Measurements from ENCODE around the gene ANKRD60.

The ANKRD60 gene

GRCh38 chr20:58197185-58197469 lies 31.3 kb downstream of the ANKRD60 start:
- no peak overlapping the region for H3K4me3 ChIP-seq (replicated peaks in 1 of 2; ENCODE audit: low read depth in 2 of 2, low read length in 2 of 2)
- no peak for DNase-seq (ENCODE audit: low read depth in 2 of 2)
- TF ChIP-seq CTCF (IDR thresholded peaks at IDR 0.05; ENCODE audit: low read depth, low read length), result no peak

GRCh38 chr20:58196402-58197184 lies 31.9 kb downstream of the ANKRD60 start:
- TF ChIP-seq CTCF (IDR thresholded peaks at IDR 0.05; ENCODE audit: low read depth, low read length), result no peak
- DNase-seq (ENCODE audit: low read depth in 2 of 2), result no peak
- no peak overlapping the region for H3K4me3 ChIP-seq (replicated peaks in 1 of 2; ENCODE audit: low read depth in 2 of 2, low read length in 2 of 2)

- DNase-seq (ENCODE audit: low read depth in 2 of 2), result no peak
- no peak for TF ChIP-seq CTCF (IDR thresholded peaks at IDR 0.05; ENCODE audit: low read depth, low read length)
- no peak overlapping the region for H3K4me3 ChIP-seq (replicated peaks in 1 of 2; ENCODE audit: low read depth in 2 of 2, low read length in 2 of 2)
These were observed 33.4 kb downstream of the ANKRD60 start for GRCh38 chr20:58195047-58195446.

- DNase-seq (ENCODE audit: low read depth in 2 of 2), result peak in 1 of 2 donors; percentile 37
- no peak overlapping the region for H3K4me3 ChIP-seq (replicated peaks in 1 of 2; ENCODE audit: low read depth in 2 of 2, low read length in 2 of 2)
- no peak for TF ChIP-seq CTCF (IDR thresholded peaks at IDR 0.05; ENCODE audit: low read depth, low read length)
These were observed 34.2 kb downstream of the ANKRD60 start for GRCh38 chr20:58194175-58194791.

- DNase-seq (ENCODE audit: low read depth in 2 of 2), result no peak
- no peak overlapping the region for H3K4me3 ChIP-seq (replicated peaks in 1 of 2; ENCODE audit: low read depth in 2 of 2, low read length in 2 of 2)
- TF ChIP-seq CTCF (IDR thresholded peaks at IDR 0.05; ENCODE audit: low read depth, low read length), result peak; percentile 78
These were observed 35.9 kb downstream of the ANKRD60 start for GRCh38 chr20:58192567-58192966.

GRCh38 chr20:58192065-58192464 lies 36.4 kb downstream of the ANKRD60 start:
- TF ChIP-seq CTCF (IDR thresholded peaks at IDR 0.05; ENCODE audit: low read depth, low read length), result no peak
- no peak for DNase-seq (ENCODE audit: low read depth in 2 of 2)
- H3K4me3 ChIP-seq (replicated peaks in 1 of 2; ENCODE audit: low read depth in 2 of 2, low read length in 2 of 2), result no peak overlapping the region

Measured in cardiac fibroblast (primary cell).